Uterus (tissue), 4 donors: ENCODE results near the gene GLIS1. TPM values are rescaled to one million over a fixed set of nuclear protein-coding genes. Genes with fewer than 3 reads are reported as not detected.
"Not testable (repeated sequence)": the region's sequence is repeated elsewhere in the genome, so short reads cannot be mapped to it uniquely, and the experiment has no call there.

Experiments
- DNase-seq, 2 donors: peaks; one replicate each; pipeline ENCODE4 v3.0.0-alpha.2; 2019 to 2020
- H3K27ac ChIP-seq, 2 donors: fragments of 200-600 bp; sonication (generic); 1 replicate in 1 of 2; 2 replicates in 1 of 2; pipeline ENCODE4 v1.5.1; 2016 to 2018
- H3K27me3 ChIP-seq, 2 donors: fragments of 200-600 bp; sonication (generic); one replicate each; pipeline ENCODE4 v1.5.1; 2018 to 2019; ENCODE audit warnings: control low read depth in 1 of 2
- H3K36me3 ChIP-seq, 2 donors: fragments of 200-600 bp; sonication (generic); one replicate each; pipeline ENCODE4 v1.5.1; 2019; ENCODE audit warnings: control low read depth in 1 of 2
- H3K4me1 ChIP-seq, 2 donors: fragments of 200-600 bp; sonication (generic); one replicate each; pipeline ENCODE4 v1.5.1; 2018 to 2019; ENCODE audit warnings: control low read depth in 1 of 2
- H3K4me3 ChIP-seq, 2 donors: fragments of 200-600 bp; sonication (generic); 1 replicate in 1 of 2; 2 replicates in 1 of 2; pipeline ENCODE4 v1.5.1; 2018 to 2019; ENCODE audit warnings: mild to moderate bottlenecking in 1 of 2
- H3K9me3 ChIP-seq, 2 donors: fragments of 200-600 bp; sonication (generic); one replicate each; pipeline ENCODE4 v1.5.1; 2019; ENCODE audit warnings: control low read depth in 1 of 2
- CTCF ChIP-seq, 4 experiments: fragments of 200-600 bp in 2 of 4; fragments of 450-650 bp in 2 of 4; sonication (generic) in 2 of 4; IDR thresholded peaks; one replicate each; pipeline ENCODE4 v1.5.1; 2016 to 2019; ENCODE audit warnings: antibody characterized with exemption in 4 of 4, mild to moderate bottlenecking in 2 of 4, moderate library complexity in 1 of 4
- POLR2A ChIP-seq, 2 donors: fragments of 450-650 bp; IDR thresholded peaks; one replicate each; pipeline ENCODE4 v1.6.1; 2016; ENCODE audit warnings: antibody characterized with exemption in 2 of 2, mild to moderate bottlenecking in 1 of 2, moderate library complexity in 1 of 2
- intact Hi-C: fragments of 100-400 bp; cut with DNase I; formaldehyde crosslinking; loops from one replicate; pipeline ENCODE4 v1.15.1; 2023; ENCODE audit warnings: low total_unique reads
- total RNA-seq, 4 donors: library from RNA; depleted of rRNA in 3 of 4; stranded (reverse); fragments of >200 nt in 3 of 4; gene quantifications; one replicate each; pipeline versions ENCODE4 v1.1.0 to v1.2.4, GENCODE V29; 2014 to 2023
- donor health status: DM: yes; HTN: yes; CAD: no.

Gene GLIS1
- total RNA-seq, 4 donors from 2014 or later = 0.21 to 1.0 TPM; not detected in 2

GRCh38 chr1:53651356-53651755 lies 87.6 kb downstream of the GLIS1 start:
- peaks cover 0 to 9% of the 10 kb centered on the region in 2 donors for H3K27me3 ChIP-seq
- H3K9me3 ChIP-seq = no peaks in the 10 kb centered on the region
- TF ChIP-seq CTCF (IDR thresholded peaks at IDR 0.05) (no peak), POLR2A (IDR thresholded peaks at IDR 0.05) (no peak)
- H3K4me1 ChIP-seq = no peaks in the 10 kb centered on the region
- H3K27ac ChIP-seq = no peak overlapping the region
- no peaks in the 10 kb centered on the region for H3K36me3 ChIP-seq
- intact Hi-C loops = no loop called here
- DNase-seq = no peak
- no peak overlapping the region for H3K4me3 ChIP-seq

GRCh38 chr1:53648516-53648915 lies 90.4 kb downstream of the GLIS1 start:
- intact Hi-C loops = no loop called here
- Histone ChIP-seq H3K27ac (no peak overlapping the region), H3K9me3 (no peaks in the 10 kb centered on the region), H3K4me1 (no peaks in the 10 kb centered on the region), H3K36me3 (no peaks in the 10 kb centered on the region), H3K27me3 (peaks cover 0 to 9% of the 10 kb centered on the region in 2 donors), H3K4me3 (no peak overlapping the region)
- no peak for DNase-seq
- TF ChIP-seq POLR2A (IDR thresholded peaks at IDR 0.05) (no peak), CTCF (IDR thresholded peaks at IDR 0.05) (no peak)

- intact Hi-C loops, H3K27me3 ChIP-seq, H3K36me3 ChIP-seq, H3K4me1 ChIP-seq, H3K9me3 ChIP-seq, H3K27ac ChIP-seq, H3K4me3 ChIP-seq, DNase-seq: not testable (repeated sequence)
Observed at GRCh38 chr1:53647915-53648314, 91.0 kb downstream of the GLIS1 start.

- Histone ChIP-seq H3K27ac (no peak overlapping the region), H3K9me3 (no peaks in the 10 kb centered on the region), H3K4me3 (no peak overlapping the region), H3K27me3 (peaks cover 0 to 9% of the 10 kb centered on the region in 2 donors), H3K36me3 (no peaks in the 10 kb centered on the region), H3K4me1 (no peaks in the 10 kb centered on the region)
- TF ChIP-seq POLR2A (IDR thresholded peaks at IDR 0.05) = no peak
- no peak for TF ChIP-seq CTCF (IDR thresholded peaks at IDR 0.05)
- no peak for DNase-seq
- intact Hi-C loops = no loop called here
Observed at GRCh38 chr1:53646732-53647131, 92.2 kb downstream of the GLIS1 start.

GRCh38 chr1:53645690-53646078 lies 93.3 kb downstream of the GLIS1 start:
- no peak for TF ChIP-seq CTCF (IDR thresholded peaks at IDR 0.05)
- no peak for TF ChIP-seq POLR2A (IDR thresholded peaks at IDR 0.05)
- Histone ChIP-seq H3K27ac (no peak overlapping the region), H3K36me3 (no peaks in the 10 kb centered on the region), H3K27me3 (peaks cover 0 to 9% of the 10 kb centered on the region in 2 donors), H3K9me3 (no peaks in the 10 kb centered on the region), H3K4me3 (no peak overlapping the region), H3K4me1 (no peaks in the 10 kb centered on the region)
- intact Hi-C loops = no loop called here
- peak in 1 of 2 donors; percentile 1 for DNase-seq
